ENCODE data around the gene AUTS2.
A peak's percentile ranks its signal among the peaks of the same experiment; 100 is the strongest.

- TF ChIP-seq CTCF (IDR thresholded peaks at IDR 0.05) (no peak), POLR2AphosphoS5 (IDR thresholded peaks at IDR 0.05) (peak in 1 of 3 donors; percentile 1)
Measured at GRCh38 chr7:69654849-69655707, 56.8 kb downstream of the AUTS2 start.

All from breast epithelium (tissue), 3 donors.